HAP-1 (cell line): ENCODE results near the gene MATN3.

Experiments used
- DNase-seq, 2 experiments: peaks; one replicate each; pipeline ENCODE4 v3.0.0-alpha.2; 2016 to 2020; ENCODE audit warnings: low spot score in 2 of 2
- H3K27me3 ChIP-seq: fragments of 250-450 bp; sonication (Bioruptor Pico); 2 replicates; pipeline ENCODE4 v1.5.1; 2020; ENCODE audit warnings: low read depth, mild to moderate bottlenecking, moderate library complexity
- H3K36me3 ChIP-seq: fragments of 250-450 bp; sonication (Bioruptor Pico); replicated peaks from 2 replicates; pipeline ENCODE4 v1.5.1; 2020; ENCODE audit warnings: mild to moderate bottlenecking
- H3K4me1 ChIP-seq: fragments of 250-450 bp; sonication (Bioruptor Pico); 2 replicates; pipeline ENCODE4 v1.5.1; 2020; ENCODE audit warnings: mild to moderate bottlenecking
- H3K4me3 ChIP-seq: fragments of 250-450 bp; sonication (Bioruptor Pico); 2 replicates; pipeline ENCODE4 v1.5.1; 2020; ENCODE audit warnings: mild to moderate bottlenecking, moderate library complexity
- H3K9me3 ChIP-seq: fragments of 250-450 bp; sonication (Bioruptor Pico); 2 replicates; pipeline ENCODE4 v1.5.1; 2020; ENCODE audit warnings: mild to moderate bottlenecking, moderate library complexity
- in situ Hi-C: fragments of 300-500 bp; cut with MboI; formaldehyde crosslinking; loops from 3 replicates; pipeline ENCODE4 v1.14.3; 2020; ENCODE audit warnings: low sequenced_read_pairs, inconsistent platforms, mixed read lengths

Gene MATN3

GRCh38 chr2:20012282-20013125, at the start of gene MATN3:
TSS of gene MATN3 (minus strand) at chr2:20012668. CDS start at chr2:20012631, 37 bp downstream.
- peak in 1 of 2 experiments; percentile 54 for DNase-seq
- Histone ChIP-seq H3K36me3 (no peaks in the 10 kb centered on the region), H3K4me3 (no peak within 1 kb of the TSS), H3K27me3 (peaks cover 4% of the 10 kb centered on the region), H3K4me1 (no peaks in the 10 kb centered on the region), H3K9me3 (no peaks in the 10 kb centered on the region)
- in situ Hi-C loops: no loop called here

GRCh38 chr2:20061940-20062339, 49.5 kb upstream of the MATN3 start:
- DNase-seq: no peak
- Histone ChIP-seq H3K9me3 (no peaks in the 10 kb centered on the region), H3K4me1 (no peaks in the 10 kb centered on the region), H3K4me3 (no peak overlapping the region), H3K36me3 (no peaks in the 10 kb centered on the region), H3K27me3 (peaks cover 12% of the 10 kb centered on the region)
- in situ Hi-C loops: no loop called here

GRCh38 chr2:20061476-20061875, 49.0 kb upstream of the MATN3 start:
- Histone ChIP-seq H3K9me3 (no peaks in the 10 kb centered on the region), H3K4me3 (no peak overlapping the region), H3K27me3 (peaks cover 16% of the 10 kb centered on the region), H3K36me3 (no peaks in the 10 kb centered on the region), H3K4me1 (no peaks in the 10 kb centered on the region)
- in situ Hi-C loops: no loop called here
- no peak for DNase-seq

- Histone ChIP-seq H3K9me3 (no peaks in the 10 kb centered on the region), H3K4me1 (no peaks in the 10 kb centered on the region), H3K27me3 (peaks cover 21% of the 10 kb centered on the region), H3K36me3 (no peaks in the 10 kb centered on the region), H3K4me3 (no peak overlapping the region)
- in situ Hi-C loops: no loop called here
- DNase-seq: no peak
These were observed 47.6 kb upstream of the MATN3 start for GRCh38 chr2:20060106-20060505.

- Histone ChIP-seq H3K36me3 (no peaks in the 10 kb centered on the region), H3K4me1 (peaks cover 7% of the 10 kb centered on the region), H3K27me3 (peaks cover 21% of the 10 kb centered on the region), H3K4me3 (no peak overlapping the region), H3K9me3 (no peaks in the 10 kb centered on the region)
- DNase-seq: no peak
- in situ Hi-C loops: no loop called here
These were observed 44.8 kb upstream of the MATN3 start for GRCh38 chr2:20057268-20057667.

- peaks cover 9% of the 10 kb centered on the region for H3K4me1 ChIP-seq
- no peaks in the 10 kb centered on the region for H3K9me3 ChIP-seq
- DNase-seq: no peak
- H3K36me3 ChIP-seq: no peaks in the 10 kb centered on the region
- no peak overlapping the region for H3K4me3 ChIP-seq
- peaks cover 19% of the 10 kb centered on the region for H3K27me3 ChIP-seq
- in situ Hi-C loops: no loop called here
These were observed 42.5 kb upstream of the MATN3 start for GRCh38 chr2:20054931-20055330.

- H3K4me1 ChIP-seq: peaks cover 17% of the 10 kb centered on the region
- H3K36me3 ChIP-seq: no peaks in the 10 kb centered on the region
- no peaks in the 10 kb centered on the region for H3K9me3 ChIP-seq
- H3K27me3 ChIP-seq: peaks cover 19% of the 10 kb centered on the region
- DNase-seq: no peak
- in situ Hi-C loops: no loop called here
- H3K4me3 ChIP-seq: no peak overlapping the region
These were observed 41.7 kb upstream of the MATN3 start for GRCh38 chr2:20054119-20054518.

- H3K4me1 ChIP-seq: peaks cover 18% of the 10 kb centered on the region
- peak overlapping the region; percentile 67 for H3K4me3 ChIP-seq
- DNase-seq: peak; percentile 55 to 69
- H3K27me3 ChIP-seq: peaks cover 18% of the 10 kb centered on the region
- no peaks in the 10 kb centered on the region for H3K9me3 ChIP-seq
- in situ Hi-C loops: no loop called here
- H3K36me3 ChIP-seq: no peaks in the 10 kb centered on the region
These were observed 40.4 kb upstream of the MATN3 start for GRCh38 chr2:20052861-20053281.

- peaks cover 18% of the 10 kb centered on the region for H3K4me1 ChIP-seq
- no peak for DNase-seq
- in situ Hi-C loops: no loop called here
- H3K4me3 ChIP-seq: peak overlapping the region; percentile 67
- no peaks in the 10 kb centered on the region for H3K9me3 ChIP-seq
- H3K36me3 ChIP-seq: no peaks in the 10 kb centered on the region
- peaks cover 13% of the 10 kb centered on the region for H3K27me3 ChIP-seq
These were observed 39.9 kb upstream of the MATN3 start for GRCh38 chr2:20052229-20052851.

- Histone ChIP-seq H3K4me1 (peaks cover 18% of the 10 kb centered on the region), H3K27me3 (peaks cover 6% of the 10 kb centered on the region; the same call in 1 of the 2 replicates), H3K9me3 (no peaks in the 10 kb centered on the region), H3K4me3 (peak within 1 kb of the TSS; percentile 67), H3K36me3 (no peaks in the 10 kb centered on the region)
- peak; percentile 98 for DNase-seq
- in situ Hi-C loops: no loop called here
These were observed 39.2 kb upstream of the MATN3 start, which contains the start of gene LAPTM4A for GRCh38 chr2:20051532-20052228. TSS of gene LAPTM4A (minus strand) at chr2:20051628. CDS start at chr2:20051520, 108 bp downstream.

GRCh38 chr2:20050646-20051531, 38.4 kb upstream of the MATN3 start:
- H3K4me3 ChIP-seq: peak overlapping the region; percentile 67
- no peaks in the 10 kb centered on the region for H3K36me3 ChIP-seq
- peaks cover 18% of the 10 kb centered on the region for H3K4me1 ChIP-seq
- DNase-seq: peak; percentile 83 to 84
- no peaks in the 10 kb centered on the region for H3K9me3 ChIP-seq
- in situ Hi-C loops: no loop called here
- H3K27me3 ChIP-seq: peaks cover under 1% of the 10 kb centered on the region; the same call in 1 of the 2 replicates

GRCh38 chr2:20050104-20050645, 37.7 kb upstream of the MATN3 start:
- peak in 1 of 2 experiments; percentile 9 for DNase-seq
- in situ Hi-C loops: no loop called here
- peaks cover 18% of the 10 kb centered on the region for H3K4me1 ChIP-seq

GRCh38 chr2:20049637-20050036, 37.2 kb upstream of the MATN3 start:
- DNase-seq: peak in 1 of 2 experiments; percentile 7
- Histone ChIP-seq H3K36me3 (no peaks in the 10 kb centered on the region), H3K9me3 (no peaks in the 10 kb centered on the region), H3K4me1 (peaks cover 18% of the 10 kb centered on the region), H3K4me3 (peak overlapping the region; percentile 67), H3K27me3 (no peaks in the 10 kb centered on the region)
- in situ Hi-C loops: no loop called here

More at GRCh38 chr2:20050104-20050645, 37.7 kb upstream of the MATN3 start:
- H3K4me3 ChIP-seq: peak overlapping the region; percentile 67
- H3K9me3 ChIP-seq: no peaks in the 10 kb centered on the region
- H3K27me3 ChIP-seq: no peaks in the 10 kb centered on the region
- H3K36me3 ChIP-seq: no peaks in the 10 kb centered on the region
